Measurements from ENCODE around the gene SPTBN1. TPM values are rescaled to one million over a fixed set of nuclear protein-coding genes. Genes with fewer than 3 reads are reported as not detected.

SPTBN1 gene
- polyA plus RNA-seq, 2 of the 4 experiments (the other 2 are of a cell fraction): 105 to 126 TPM

- ChIA-PET POLR2A (no interaction called here), CTCF (no interaction called here)
- WGBS (ENCODE audit: missing lambda C conversion rate): 73% methylated on average over 2 of the region's 2 CpGs
- Histone ChIP-seq H3K9me3 (no peaks in the 10 kb centered on the region), H3K27ac (no peak overlapping the region), H3K4me3 (no peak overlapping the region), H3K4me1 (peaks cover 16% of the 10 kb centered on the region), H3K4me2 (no peak overlapping the region)
- ATAC-seq (no peak), DNase-seq (ENCODE audit: low read depth in 1 of 2, low spot score in 1 of 2) (no peak), FAIRE-seq (no peak)
- no peak for TF ChIP-seq CHD2 (IDR thresholded peaks at IDR 0.05; ENCODE audit: low read length, partially characterized antibody)
- no peak for TF ChIP-seq RCOR1 (IDR thresholded peaks at IDR 0.05; ENCODE audit: low read depth, low read length)
- no peak for TF ChIP-seq CBX8 (IDR thresholded peaks at IDR 0.05)
- TF ChIP-seq RNF2 (IDR thresholded peaks at IDR 0.05; ENCODE audit: borderline replicate concordance, low read depth): no peak
- TF ChIP-seq MAFK (IDR thresholded peaks at IDR 0.05; ENCODE audit: partially characterized antibody): no peak
- no peak for TF ChIP-seq RARB (CRISPR knock-in tag; IDR thresholded peaks at IDR 0.05)
- TF ChIP-seq GATA3 (IDR thresholded peaks at IDR 0.05; ENCODE audit: borderline replicate concordance): no peak
- no peak for TF ChIP-seq FOXS1 (CRISPR knock-in tag; IDR thresholded peaks at IDR 0.05)
- no peak for TF ChIP-seq USF2 (IDR thresholded peaks at IDR 0.05)
- no peak for TF ChIP-seq HEYL (CRISPR knock-in tag; IDR thresholded peaks at IDR 0.05)
- TF ChIP-seq SREBF2 (IDR thresholded peaks at IDR 0.05): no peak
Observed at GRCh38 chr2:54464341-54464740, 8.2 kb downstream of the SPTBN1 start.

DNA sequence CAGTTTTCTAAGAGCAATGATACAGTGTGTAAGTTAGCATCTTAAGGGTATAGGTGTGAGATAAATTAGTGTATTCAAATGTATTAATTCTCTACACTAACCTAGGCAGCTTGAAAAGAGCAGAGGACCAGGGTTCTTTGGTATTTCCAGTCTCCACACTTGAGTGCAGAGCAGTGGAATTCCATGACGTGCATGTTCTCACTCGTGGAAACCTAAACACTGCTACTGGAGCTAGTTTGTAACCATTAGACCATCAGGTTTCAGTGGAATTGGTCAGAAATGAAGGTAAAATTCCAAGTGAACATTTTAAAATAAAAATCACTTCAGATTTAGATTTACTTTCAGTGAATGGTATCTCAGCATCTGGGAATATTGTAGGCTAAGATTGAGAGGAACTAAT lies 9.0 kb downstream of the SPTBN1 start:
- FAIRE-seq (no peak), ATAC-seq (no peak)
- POLR2A ChIA-PET: no interaction called here

DNA sequence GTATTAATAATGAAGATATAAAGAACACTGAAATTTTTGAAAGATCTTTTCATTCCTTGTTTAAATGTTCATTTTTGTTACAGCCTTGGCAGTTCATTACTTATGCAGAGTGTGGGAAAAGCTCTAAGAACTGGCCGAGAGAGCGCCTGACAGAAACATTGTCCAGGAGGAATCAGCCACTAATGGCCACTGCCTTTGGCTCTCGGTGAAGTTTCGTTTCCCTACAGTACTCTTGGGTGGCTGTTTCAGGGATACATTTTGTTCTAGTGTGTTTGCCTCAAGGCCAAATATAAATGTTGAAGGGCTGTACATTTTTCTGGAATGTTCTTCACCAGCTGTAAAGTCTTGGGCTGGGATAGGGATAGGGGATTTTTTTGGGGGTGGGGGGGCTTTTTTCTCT lies 10.7 kb downstream of the SPTBN1 start:
- ATAC-seq (no peak), FAIRE-seq (no peak), DNase-seq (ENCODE audit: low read depth in 1 of 2, low spot score in 1 of 2) (no peak)
- no peak overlapping the region for H3K27ac ChIP-seq
- TF ChIP-seq FOXS1 (CRISPR knock-in tag; IDR thresholded peaks at IDR 0.05) (no peak), HOXA7 (CRISPR knock-in tag; IDR thresholded peaks at IDR 0.05) (no peak), POLR2AphosphoS2 (conservative IDR thresholded peaks at IDR 0.05; ENCODE audit: low read length) (no peak), HOXB5 (CRISPR knock-in tag; IDR thresholded peaks at IDR 0.05) (no peak), EHMT2 (IDR thresholded peaks at IDR 0.05; ENCODE audit: low read depth) (no peak), MAFK (IDR thresholded peaks at IDR 0.05; ENCODE audit: partially characterized antibody) (no peak), TP53 (CRISPR knock-in tag; IDR thresholded peaks at IDR 0.05) (no peak), PHF8 (IDR thresholded peaks at IDR 0.05; ENCODE audit: borderline replicate concordance, low read depth) (no peak)
- TF ChIP-seq, protein P1, sequence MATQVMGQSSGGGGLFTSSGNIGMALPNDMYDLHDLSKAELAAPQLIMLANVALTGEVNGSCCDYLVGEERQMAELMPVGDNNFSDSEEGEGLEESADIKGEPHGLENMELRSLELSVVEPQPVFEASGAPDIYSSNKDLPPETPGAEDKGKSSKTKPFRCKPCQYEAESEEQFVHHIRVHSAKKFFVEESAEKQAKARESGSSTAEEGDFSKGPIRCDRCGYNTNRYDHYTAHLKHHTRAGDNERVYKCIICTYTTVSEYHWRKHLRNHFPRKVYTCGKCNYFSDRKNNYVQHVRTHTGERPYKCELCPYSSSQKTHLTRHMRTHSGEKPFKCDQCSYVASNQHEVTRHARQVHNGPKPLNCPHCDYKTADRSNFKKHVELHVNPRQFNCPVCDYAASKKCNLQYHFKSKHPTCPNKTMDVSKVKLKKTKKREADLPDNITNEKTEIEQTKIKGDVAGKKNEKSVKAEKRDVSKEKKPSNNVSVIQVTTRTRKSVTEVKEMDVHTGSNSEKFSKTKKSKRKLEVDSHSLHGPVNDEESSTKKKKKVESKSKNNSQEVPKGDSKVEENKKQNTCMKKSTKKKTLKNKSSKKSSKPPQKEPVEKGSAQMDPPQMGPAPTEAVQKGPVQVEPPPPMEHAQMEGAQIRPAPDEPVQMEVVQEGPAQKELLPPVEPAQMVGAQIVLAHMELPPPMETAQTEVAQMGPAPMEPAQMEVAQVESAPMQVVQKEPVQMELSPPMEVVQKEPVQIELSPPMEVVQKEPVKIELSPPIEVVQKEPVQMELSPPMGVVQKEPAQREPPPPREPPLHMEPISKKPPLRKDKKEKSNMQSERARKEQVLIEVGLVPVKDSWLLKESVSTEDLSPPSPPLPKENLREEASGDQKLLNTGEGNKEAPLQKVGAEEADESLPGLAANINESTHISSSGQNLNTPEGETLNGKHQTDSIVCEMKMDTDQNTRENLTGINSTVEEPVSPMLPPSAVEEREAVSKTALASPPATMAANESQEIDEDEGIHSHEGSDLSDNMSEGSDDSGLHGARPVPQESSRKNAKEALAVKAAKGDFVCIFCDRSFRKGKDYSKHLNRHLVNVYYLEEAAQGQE (IDR thresholded peaks at IDR 0.05): no peak
- no peak overlapping the region for H3K4me2 ChIP-seq
- H3K9me3 ChIP-seq: no peaks in the 10 kb centered on the region
- peaks cover 35% of the 10 kb centered on the region for H3K4me1 ChIP-seq
- ChIA-PET CTCF (interaction anchor here (0.6 to 1.0 kb wide), 2 partner anchors 13 to 165 kb away, joined by 3 read pairs; no protein-coding TSS in a partner anchor), POLR2A (interaction anchor here (0.6 kb wide), 1 partner anchor 584 kb away, joined by 6 read pairs; no protein-coding TSS in a partner anchor)
- H3K4me3 ChIP-seq: no peak overlapping the region
- WGBS (ENCODE audit: missing lambda C conversion rate): 69% methylated on average over 4 of the region's 4 CpGs

More for the DNA sequence above, 9.0 kb downstream of the SPTBN1 start:
- TF ChIP-seq ZFP36 (IDR thresholded peaks at IDR 0.05; ENCODE audit: borderline replicate concordance, partially characterized antibody) (no peak), HOXB5 (CRISPR knock-in tag; IDR thresholded peaks at IDR 0.05) (no peak), KDM1A (IDR thresholded peaks at IDR 0.05; ENCODE audit: low read depth) (no peak), GATA3 (IDR thresholded peaks at IDR 0.05; ENCODE audit: borderline replicate concordance) (no peak), TFCP2L1 (CRISPR knock-in tag; IDR thresholded peaks at IDR 0.05) (no peak), EP300 (IDR thresholded peaks at IDR 0.05) (no peak), FOSB (CRISPR knock-in tag; IDR thresholded peaks at IDR 0.05) (no peak), HEYL (CRISPR knock-in tag; IDR thresholded peaks at IDR 0.05) (no peak), RAD21 (conservative IDR thresholded peaks at IDR 0.05 in 1 of 2, IDR thresholded peaks at IDR 0.05 in 1 of 2) (no peak), RFX5 (IDR thresholded peaks at IDR 0.05) (no peak), ZNF302 (CRISPR knock-in tag; IDR thresholded peaks at IDR 0.05) (no peak), SREBF2 (IDR thresholded peaks at IDR 0.05) (no peak), EHMT2 (IDR thresholded peaks at IDR 0.05; ENCODE audit: low read depth) (no peak), TP53 (CRISPR knock-in tag; IDR thresholded peaks at IDR 0.05) (no peak), HOXA7 (CRISPR knock-in tag; IDR thresholded peaks at IDR 0.05) (no peak), ZC3H11A (IDR thresholded peaks at IDR 0.05) (no peak)
- 92% methylated on average over 2 of the region's 2 CpGs for WGBS (ENCODE audit: missing lambda C conversion rate)
- Histone ChIP-seq H3K27ac (no peak overlapping the region), H3K4me3 (no peak overlapping the region), H3K4me2 (no peak overlapping the region), H3K9me3 (no peaks in the 10 kb centered on the region), H3K4me1 (peaks cover 18% of the 10 kb centered on the region)
- CTCF ChIA-PET: no interaction called here
- no peak for DNase-seq (ENCODE audit: low read depth in 1 of 2, low spot score in 1 of 2)
